Caco-2 (cell line): ENCODE data around the gene CEP170B. TPM values are rescaled to one million over a fixed set of nuclear protein-coding genes. Genes with fewer than 3 reads are reported as not detected.

Source experiments
- BruUV-seq: library from RNA; stranded (reverse); fragments of 400-500 nt; replicated peaks from 2 replicates; lab custom pipeline; 2021; lab: Mats Ljungman, UMichigan
- CTCF ChIA-PET: fragments of 300-600 bp; sonication (Branson Sonifier 250); formaldehyde crosslinking; loops from one replicate; lab custom pipeline; 2022; ENCODE audit warnings: antibody characterized with exemption; lab: Charles Lee
- POLR2A ChIA-PET: fragments of 300-600 bp; sonication (Branson Sonifier 250); formaldehyde crosslinking; loops from one replicate; lab custom pipeline; 2022; ENCODE audit warnings: antibody characterized with exemption; lab: Charles Lee
- DNase-seq, 2 experiments: peaks; one replicate each; pipeline versions ENCODE4 v3.0.0 to v3.0.0-alpha.2; 2020 to 2022
- H3K27me3 ChIP-seq: replicated peaks from 2 replicates; pipeline ENCODE4 v1.6.0; 2011; ENCODE audit warnings: low read length; ENCODE audit not compliant: control insufficient read depth, insufficient read depth
- H3K36me3 ChIP-seq: 2 replicates; pipeline ENCODE4 v1.5.1; 2011; ENCODE audit warnings: low read length; ENCODE audit not compliant: control insufficient read depth, insufficient read depth
- H3K4me1 ChIP-seq: fragments of 250-450 bp; sonication (Bioruptor Pico); 2 replicates; pipeline ENCODE4 v1.5.1; 2020; ENCODE audit warnings: mild to moderate bottlenecking
- H3K4me3 ChIP-seq: 2 replicates; pipeline ENCODE4 v1.5.1; 2011; ENCODE audit warnings: low read depth, mild to moderate bottlenecking, control low read depth, low read length
- H3K9me3 ChIP-seq: fragments of 250-450 bp; sonication (Bioruptor Pico); 2 replicates; pipeline ENCODE4 v1.5.1; 2020; ENCODE audit warnings: mild to moderate bottlenecking, moderate library complexity
- H3K27ac Mint-ChIP-seq: one replicate; pipeline ENCODE4 v1.8.0; 2022; ENCODE audit warnings: mixed read lengths; ENCODE audit not compliant: unreplicated experiment
- H3K27me3 Mint-ChIP-seq: one replicate; pipeline ENCODE4 v1.8.0; 2022; ENCODE audit warnings: mixed read lengths; ENCODE audit not compliant: insufficient read depth, unreplicated experiment
- H3K36me3 Mint-ChIP-seq: one replicate; pipeline ENCODE4 v1.8.0; 2022; ENCODE audit warnings: mild to moderate bottlenecking, mixed read lengths; ENCODE audit not compliant: insufficient read depth, unreplicated experiment
- H3K4me1 Mint-ChIP-seq: one replicate; pipeline ENCODE4 v1.8.0; 2022; ENCODE audit warnings: low read depth, mixed read lengths; ENCODE audit not compliant: unreplicated experiment
- H3K4me3 Mint-ChIP-seq: one replicate; pipeline ENCODE4 v1.8.0; 2022; ENCODE audit warnings: mild to moderate bottlenecking, moderate library complexity, mixed read lengths; ENCODE audit not compliant: unreplicated experiment
- H3K9me3 Mint-ChIP-seq: one replicate; pipeline ENCODE4 v1.8.0; 2022; ENCODE audit warnings: mixed read lengths; ENCODE audit not compliant: unreplicated experiment
- CTCF ChIP-seq, 2 experiments: fragments of 200-600 bp in 1 of 2; IDR thresholded peaks; 1 replicate in 1 of 2; 2 replicates in 1 of 2; pipeline versions ENCODE4 v1.5.1 to v1.8.0; 2011 to 2022; ENCODE audit warnings: antibody characterized with exemption in 1 of 2, control low read depth in 1 of 2, inconsistent platforms in 1 of 2, low read depth in 1 of 2, low read length in 1 of 2, mild to moderate bottlenecking in 1 of 2, moderate library complexity in 1 of 2; ENCODE audit not compliant: insufficient read depth in 1 of 2, severe bottlenecking in 1 of 2, unreplicated experiment in 1 of 2
- intact Hi-C: fragments of 100-400 bp; cut with micrococcal nuclease; formaldehyde crosslinking; loops from one replicate; pipeline ENCODE4 v1.10.0; 2022; ENCODE audit not compliant: unreplicated experiment
- total RNA-seq: library from RNA; stranded (reverse); gene quantifications from 2 replicates; pipeline ENCODE4 v1.2.3, GENCODE V29; 2022

The CEP170B gene
- total RNA-seq, 1 experiment from 2014 or later: 31.6 TPM

- POLR2A ChIA-PET: no interaction called here
- no peak for TF ChIP-seq CTCF (IDR thresholded peaks at IDR 0.05; ENCODE audit: insufficient read depth in 1 of 2, low read depth in 1 of 2, low read length in 1 of 2, severe bottlenecking in 1 of 2, unreplicated experiment in 1 of 2)
- Histone ChIP-seq H3K4me1 (no peaks in the 10 kb centered on the region), H3K9me3 (no peaks in the 10 kb centered on the region), H3K27me3 (no peaks in the 10 kb centered on the region), H3K4me3 (no peak overlapping the region), H3K36me3 (no peaks in the 10 kb centered on the region)
- peaks cover 8% of the 10 kb centered on the region for H3K4me1 Mint-ChIP-seq
- intact Hi-C loops: no loop called here
- CTCF ChIA-PET: interaction anchor here (0.9 kb wide), 1 partner anchor 18 kb away, joined by 3 read pairs; the partner anchor contains the start of gene ZBTB42
- H3K36me3 Mint-ChIP-seq: peaks cover 18% of the 10 kb centered on the region
- H3K4me3 Mint-ChIP-seq: no peak overlapping the region
- no peak overlapping the region for H3K27ac Mint-ChIP-seq
- no peak for DNase-seq
- BruUV-seq: no TSS peak
- H3K27me3 Mint-ChIP-seq: no peaks in the 10 kb centered on the region
- H3K9me3 Mint-ChIP-seq: no peaks in the 10 kb centered on the region
These were observed 46.3 kb upstream of the CEP170B start for GRCh38 chr14:104818714-104819161.

- intact Hi-C loops: no loop called here
These were observed 45.7 kb upstream of the CEP170B start for GRCh38 chr14:104819361-104819781.

GRCh38 chr14:104820669-104821228 is 44.3 kb upstream of the CEP170B start:
- Mint-ChIP-seq H3K27me3 (peaks cover 7% of the 10 kb centered on the region), H3K4me1 (no peaks in the 10 kb centered on the region), H3K9me3 (peaks cover 12% of the 10 kb centered on the region), H3K27ac (no peak overlapping the region), H3K4me3 (no peak overlapping the region), H3K36me3 (peaks cover 4% of the 10 kb centered on the region)
- peak in 1 of 2 experiments; percentile 40 for TF ChIP-seq CTCF (IDR thresholded peaks at IDR 0.05; ENCODE audit: insufficient read depth in 1 of 2, low read depth in 1 of 2, low read length in 1 of 2, severe bottlenecking in 1 of 2, unreplicated experiment in 1 of 2)
- H3K36me3 ChIP-seq: no peaks in the 10 kb centered on the region
- H3K9me3 ChIP-seq: no peaks in the 10 kb centered on the region
- no peaks in the 10 kb centered on the region for H3K27me3 ChIP-seq
- DNase-seq: peak in 1 of 2 experiments; percentile 51
- H3K4me1 ChIP-seq: no peaks in the 10 kb centered on the region
- POLR2A ChIA-PET: no interaction called here
- intact Hi-C loops: no loop called here
- no TSS peak for BruUV-seq
- no peak overlapping the region for H3K4me3 ChIP-seq
- CTCF ChIA-PET: interaction anchor here (1.8 kb wide), 1 partner anchor 52 kb away, joined by 7 read pairs; no protein-coding TSS in a partner anchor

More at GRCh38 chr14:104819361-104819781, 45.7 kb upstream of the CEP170B start:
- no peak for TF ChIP-seq CTCF (IDR thresholded peaks at IDR 0.05; ENCODE audit: insufficient read depth in 1 of 2, low read depth in 1 of 2, low read length in 1 of 2, severe bottlenecking in 1 of 2, unreplicated experiment in 1 of 2)
- H3K9me3 Mint-ChIP-seq: peaks cover 4% of the 10 kb centered on the region
- no TSS peak for BruUV-seq
- H3K4me3 Mint-ChIP-seq: no peak overlapping the region
- H3K27ac Mint-ChIP-seq: no peak overlapping the region
- ChIA-PET CTCF (interaction anchor here (0.9 kb wide), 1 partner anchor 19 kb away, joined by 3 read pairs; the partner anchor contains the start of gene ZBTB42), POLR2A (no interaction called here)
- peaks cover 1% of the 10 kb centered on the region for H3K27me3 Mint-ChIP-seq
- peaks cover 2% of the 10 kb centered on the region for H3K4me1 Mint-ChIP-seq
- peaks cover 13% of the 10 kb centered on the region for H3K36me3 Mint-ChIP-seq
- no peaks in the 10 kb centered on the region for H3K27me3 ChIP-seq
- no peak overlapping the region for H3K4me3 ChIP-seq
- no peaks in the 10 kb centered on the region for H3K36me3 ChIP-seq
- H3K4me1 ChIP-seq: no peaks in the 10 kb centered on the region
- H3K9me3 ChIP-seq: no peaks in the 10 kb centered on the region
- DNase-seq: no peak
